ENCODE data around the gene GARS1.
"Not testable (repeated sequence)": the region's sequence is repeated elsewhere in the genome, so short reads cannot be mapped to it uniquely, and the experiment has no call there.

GARS1 gene

DNA sequence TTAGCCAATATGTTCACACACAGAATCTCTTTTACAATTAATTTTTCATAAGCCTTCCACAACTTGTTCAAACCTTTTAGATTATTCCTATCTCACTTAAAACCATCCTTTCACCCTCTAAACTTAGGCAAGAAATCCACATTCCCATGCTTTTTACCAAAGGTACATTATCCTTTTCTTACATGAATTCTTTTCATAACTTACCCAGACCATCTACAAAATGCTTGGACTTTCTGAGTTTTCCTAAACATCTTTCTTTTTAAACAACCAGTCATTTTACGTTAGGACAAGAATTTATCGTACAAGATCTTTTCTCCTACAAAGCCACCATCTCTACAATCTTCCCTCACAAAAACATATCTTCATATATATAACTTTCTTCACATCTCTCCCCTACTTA, 18.8 kb upstream of the GARS1 start:
- DNase-seq (ENCODE audit: low spot score): no peak

GRCh38 chr7:30583181-30583580, 11.5 kb upstream of the GARS1 start:
- no peak for DNase-seq (ENCODE audit: low spot score)

- DNase-seq (ENCODE audit: low spot score): no peak
Observed at GRCh38 chr7:30584415-30584814, 10.3 kb upstream of the GARS1 start.

DNA sequence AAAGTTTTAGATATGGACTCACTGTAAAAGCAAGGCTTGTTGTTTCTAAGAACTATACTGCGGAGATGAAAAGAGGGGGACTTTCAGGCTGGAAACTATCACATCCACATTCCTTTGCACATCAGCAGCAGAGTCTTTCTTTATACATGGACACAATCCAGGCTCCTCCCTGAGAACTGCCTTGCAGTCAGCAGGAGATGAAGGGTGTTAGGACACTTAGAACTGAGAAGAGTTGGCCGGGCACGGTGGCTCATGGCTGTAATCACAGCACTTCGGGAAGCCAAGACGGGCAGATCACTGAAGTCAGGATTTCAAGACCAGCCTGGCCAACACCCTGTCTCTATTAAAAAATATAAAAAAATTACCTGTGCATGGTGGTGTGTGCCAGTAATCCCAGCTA, 9.7 kb upstream of the GARS1 start:
- no peak for DNase-seq (ENCODE audit: low spot score)

DNA sequence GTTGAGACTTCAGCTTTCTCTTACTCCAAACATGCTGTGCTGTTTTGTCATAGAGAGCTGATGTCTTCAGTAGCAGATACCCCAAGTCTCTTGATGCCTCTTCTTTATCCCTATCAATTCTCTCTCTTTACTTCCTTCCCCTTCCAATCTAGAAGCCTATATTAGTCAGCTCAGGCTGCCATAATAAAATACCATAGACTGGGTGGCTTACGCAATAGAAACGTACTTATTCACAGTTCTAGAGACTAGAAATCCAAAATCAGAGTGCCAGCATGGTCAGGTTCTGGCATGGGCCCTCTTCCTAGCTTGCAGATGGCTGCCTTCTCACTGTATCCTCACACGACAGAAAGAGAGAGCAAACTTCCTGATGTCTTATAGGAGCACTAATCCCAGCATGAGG, 9.0 kb upstream of the GARS1 start:
- DNase-seq (ENCODE audit: low spot score): no peak

GRCh38 chr7:30587547-30587946, 7.1 kb upstream of the GARS1 start:
- DNase-seq (ENCODE audit: low spot score): not testable (repeated sequence)

- DNase-seq (ENCODE audit: low spot score): no peak
Observed at GRCh38 chr7:30589111-30589510, 5.6 kb upstream of the GARS1 start.

DNA sequence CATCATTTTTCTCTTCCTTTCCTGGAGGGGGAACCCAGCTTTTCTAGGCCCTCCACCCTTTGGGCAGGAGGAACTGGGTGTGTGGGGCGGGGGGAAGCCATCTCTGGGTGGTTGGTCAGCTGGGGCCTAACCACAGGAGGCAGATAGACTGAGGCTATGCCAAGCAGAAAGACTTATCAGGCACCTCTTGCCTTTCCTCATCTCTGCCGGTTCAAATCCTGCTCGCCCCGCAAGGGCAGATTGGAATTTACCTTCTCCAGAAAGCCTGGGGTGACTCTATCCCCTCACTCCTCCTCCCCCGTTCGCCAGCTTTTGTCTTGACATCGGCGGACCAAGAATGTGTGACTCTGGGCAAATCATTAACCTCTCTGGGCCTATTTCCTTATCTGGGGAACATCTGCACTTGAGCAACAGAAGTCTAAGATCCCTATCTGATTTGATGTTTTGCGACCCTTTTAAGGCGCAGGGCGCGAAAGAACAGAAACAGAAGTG, 584 bp upstream of the GARS1 start:
- DNase-seq (ENCODE audit: low spot score): no peak

DNA sequence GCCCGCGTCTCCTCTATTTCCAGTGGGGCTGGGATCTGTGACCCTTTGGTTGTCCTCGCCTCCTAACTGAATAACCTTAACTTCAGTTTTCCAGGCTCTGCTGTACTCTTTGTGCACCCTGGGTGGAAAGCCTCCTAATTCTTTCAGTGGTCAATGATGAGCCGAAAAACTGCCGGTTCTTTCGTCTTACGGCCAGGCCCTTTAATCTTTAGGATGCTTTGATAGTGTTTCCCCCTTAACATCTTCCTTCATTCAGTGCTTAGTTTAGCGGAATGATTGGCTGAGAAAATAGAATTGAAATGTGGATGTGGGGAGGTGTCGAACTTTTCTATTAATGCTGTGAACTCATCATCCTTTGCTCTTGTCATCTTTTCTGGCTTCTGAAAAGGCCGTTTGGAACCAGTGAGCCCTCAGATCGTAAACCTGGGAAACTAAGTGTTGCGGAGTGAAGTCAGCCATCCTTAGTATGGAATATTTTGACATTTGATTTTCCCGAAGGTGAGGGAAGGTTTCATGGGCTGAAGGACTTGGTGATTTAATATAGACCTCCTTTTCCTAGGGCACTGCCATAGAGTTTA, 847 bp downstream of the GARS1 start:
- no peak for DNase-seq (ENCODE audit: low spot score)

- DNase-seq (ENCODE audit: low spot score): no peak
Observed at GRCh38 chr7:30596014-30596641, 1.4 kb downstream of the GARS1 start.

DNA sequence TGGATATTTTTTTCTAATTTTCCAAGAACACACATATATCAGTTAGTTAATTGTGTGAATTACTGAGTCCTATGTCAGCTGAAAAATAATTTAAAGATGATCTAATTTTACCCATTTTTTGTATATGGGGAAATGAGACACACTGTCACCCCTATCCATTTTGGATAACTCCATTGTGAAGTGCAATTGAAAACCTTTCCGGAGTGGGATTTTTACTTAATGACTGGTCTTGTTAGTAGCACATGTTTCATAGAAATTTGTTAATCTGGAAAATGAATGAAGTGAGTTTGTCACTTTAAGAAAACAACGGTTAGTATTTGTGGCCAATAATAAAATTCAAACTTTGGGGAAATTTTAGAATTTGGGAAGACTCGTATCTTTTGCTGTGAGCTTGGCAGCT, 2.0 kb downstream of the GARS1 start:
- DNase-seq (ENCODE audit: low spot score): no peak

DNA sequence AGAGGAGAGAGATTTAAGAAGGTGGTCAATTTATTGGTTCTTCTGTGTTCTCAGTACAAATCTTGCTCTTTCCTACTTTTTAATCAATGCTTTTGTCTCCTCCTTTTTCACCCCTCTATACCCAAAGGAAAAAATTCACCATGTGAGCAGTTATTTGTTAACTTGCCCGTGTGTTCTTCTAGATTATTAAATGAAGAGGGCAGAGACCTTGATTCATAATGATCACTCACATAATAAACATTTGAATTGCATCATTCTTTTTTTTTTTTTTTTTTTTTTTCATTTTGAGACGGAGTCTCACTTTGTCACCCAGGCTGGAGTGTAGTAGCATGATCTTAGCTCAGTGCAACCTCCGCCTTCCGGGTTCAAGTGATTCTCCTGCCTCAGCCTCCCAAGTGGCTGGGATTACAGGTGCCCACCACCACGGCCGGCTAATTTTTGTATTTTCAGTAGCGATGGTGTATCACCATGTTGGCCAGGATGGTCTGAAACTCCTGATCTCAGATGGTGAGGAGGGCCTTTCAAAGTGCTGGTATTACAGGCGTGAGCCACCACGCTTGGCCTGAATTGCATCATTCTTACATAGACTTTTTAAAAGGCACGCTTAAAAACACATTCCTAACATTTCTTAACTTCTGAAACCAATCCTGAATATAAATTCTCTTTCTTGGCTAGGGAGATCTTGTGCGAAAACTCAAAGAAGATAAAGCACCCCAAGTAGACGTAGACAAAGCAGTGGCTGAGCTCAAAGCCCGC, 3.6 kb downstream of the GARS1 start:
- DNase-seq (ENCODE audit: low spot score): no peak

- no peak for DNase-seq (ENCODE audit: low spot score)
Observed at GRCh38 chr7:30604901-30605300, 10.2 kb downstream of the GARS1 start.

DNA sequence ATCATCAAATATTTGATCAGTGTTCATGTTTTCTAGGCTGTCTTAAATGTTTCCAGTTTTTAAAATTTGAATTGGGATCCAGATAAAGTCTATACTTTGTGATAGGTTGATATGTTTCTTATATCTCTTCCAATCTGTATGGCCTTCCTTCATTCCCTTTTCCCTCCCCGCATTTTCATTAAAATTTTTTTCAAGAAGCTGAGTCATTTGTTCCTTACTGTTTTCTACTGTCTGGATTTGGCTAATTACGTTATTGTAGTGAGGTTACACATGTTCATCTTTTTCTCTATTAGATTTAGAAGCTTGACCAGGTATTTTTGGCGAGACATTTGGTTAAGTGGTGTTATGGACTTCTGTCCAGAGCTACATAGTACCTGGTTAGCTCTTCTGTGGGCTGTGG, 11.2 kb downstream of the GARS1 start:
- no peak for DNase-seq (ENCODE audit: low spot score)

DNA sequence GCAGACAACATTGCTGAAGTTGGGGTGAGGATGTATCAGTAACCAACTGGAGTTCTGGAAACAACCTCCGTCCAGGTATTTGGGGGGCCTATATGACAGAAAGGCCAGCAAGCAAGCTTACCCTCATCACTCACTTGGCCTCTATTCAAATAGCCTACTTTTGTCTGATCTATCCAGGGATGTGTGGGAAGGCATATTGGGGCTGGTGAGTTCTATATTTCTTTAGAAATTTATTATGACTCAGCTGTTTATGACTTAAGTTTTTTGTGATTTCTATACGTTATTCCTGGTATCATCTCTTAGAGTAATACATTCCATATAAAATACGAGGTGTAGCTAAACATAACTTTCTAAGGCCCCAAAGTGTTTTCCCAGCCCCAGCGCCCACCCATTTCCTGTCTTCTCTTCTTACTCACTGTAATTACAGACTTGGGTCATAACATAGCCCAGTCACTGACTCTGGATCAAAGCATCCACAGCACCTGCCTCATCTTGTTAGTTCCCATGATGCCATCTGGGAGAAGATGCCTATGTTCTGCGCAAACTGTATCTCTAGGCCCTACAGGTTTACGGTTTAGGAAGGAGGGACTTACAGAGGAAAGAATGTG, 18.1 kb downstream of the GARS1 start:
- DNase-seq (ENCODE audit: low spot score): no peak

DNA sequence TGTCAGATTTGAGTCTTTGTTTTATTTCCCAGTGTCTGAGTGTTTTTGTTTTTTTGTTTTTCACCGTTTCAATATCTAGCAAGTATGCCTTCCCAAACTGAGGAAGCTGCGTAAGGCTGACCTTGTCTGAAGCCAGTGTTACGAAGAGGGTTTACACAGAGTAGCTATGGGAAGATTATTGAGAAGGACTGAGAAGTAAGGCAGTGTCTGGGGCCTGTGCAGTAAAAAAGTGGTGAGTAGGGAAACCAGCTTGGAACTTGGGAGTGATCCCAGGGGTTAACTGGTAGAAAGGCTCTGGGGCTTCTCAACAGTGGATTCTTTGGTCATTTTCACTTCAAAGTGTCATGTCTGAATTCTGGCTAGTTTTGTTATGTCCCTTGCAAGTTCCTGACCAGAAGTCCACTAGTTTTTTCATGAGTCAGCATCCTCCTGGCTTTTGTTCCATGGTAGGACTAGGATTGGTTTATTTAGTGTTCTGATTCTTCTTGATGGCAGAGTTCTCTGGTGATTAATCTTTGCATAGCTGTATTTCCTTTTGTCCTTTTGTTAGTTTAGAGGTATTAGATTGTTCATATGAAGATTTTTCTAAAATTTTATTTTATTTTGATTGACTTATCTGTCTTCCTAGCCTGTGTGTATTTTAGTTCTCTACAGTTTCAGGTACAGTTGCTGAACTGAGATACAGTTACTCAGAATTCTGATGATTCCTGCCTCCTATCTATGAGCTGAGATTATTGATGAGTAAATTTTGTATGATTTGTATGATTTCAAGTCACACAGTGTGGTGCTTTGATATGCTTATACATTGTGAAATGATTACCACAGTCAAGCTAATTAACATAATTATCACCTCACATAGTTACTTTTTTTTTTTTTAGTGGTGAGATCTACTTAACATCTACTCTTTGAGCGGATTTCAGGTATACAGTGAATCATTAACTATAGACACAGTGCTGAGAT, 19.0 kb downstream of the GARS1 start:
- DNase-seq (ENCODE audit: low spot score): no peak

DNA sequence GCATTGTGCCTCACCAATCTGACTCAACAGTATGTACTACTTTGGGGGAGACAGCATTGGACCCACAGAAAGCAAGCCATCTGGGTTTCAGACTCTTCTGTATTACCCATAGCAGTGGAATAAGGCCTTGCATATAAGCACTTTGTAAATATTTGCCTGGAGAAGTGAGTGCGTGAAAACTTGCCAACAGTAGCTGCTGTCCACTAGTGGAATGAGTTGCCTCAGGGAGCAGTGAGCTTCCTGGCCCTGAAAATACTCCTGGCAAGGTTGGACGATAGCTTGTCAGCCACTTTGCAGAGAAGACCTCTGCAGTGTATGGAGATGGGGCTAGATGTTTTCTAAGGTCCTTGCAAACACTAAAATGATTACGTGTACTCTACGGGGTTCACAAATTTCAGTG, 21.6 kb downstream of the GARS1 start:
- DNase-seq (ENCODE audit: low spot score): no peak

- no peak for DNase-seq (ENCODE audit: low spot score)
Observed at GRCh38 chr7:30617359-30617758, 22.7 kb downstream of the GARS1 start.

GRCh38 chr7:30618080-30618676, 23.5 kb downstream of the GARS1 start:
- no peak for DNase-seq (ENCODE audit: low spot score)

- no peak for DNase-seq (ENCODE audit: low spot score)
Observed at GRCh38 chr7:30618961-30619360, 24.3 kb downstream of the GARS1 start.

GRCh38 chr7:30625283-30625682, 30.6 kb downstream of the GARS1 start:
- no peak for DNase-seq (ENCODE audit: low spot score)
